GM12872 (cell line): ENCODE data around the gene ELOB.

Experiments used
- CTCF ChIP-seq: IDR thresholded peaks from 3 replicates; pipeline ENCODE4 v1.5.1; 2011; ENCODE audit warnings: low read depth, mild to moderate bottlenecking, low read length, moderate library complexity; ENCODE audit not compliant: insufficient read depth

The ELOB gene

GRCh38 chr16:2777231-2777902 lies at the start of gene ELOB:
TSS of gene ELOB (minus strand) at chr16:2777280. CDS start at chr16:2777239, 41 bp downstream.
- TF ChIP-seq CTCF: no peak

- TF ChIP-seq CTCF: no peak
These were observed 48.8 kb upstream of the ELOB start for GRCh38 chr16:2825906-2826305.

DNA sequence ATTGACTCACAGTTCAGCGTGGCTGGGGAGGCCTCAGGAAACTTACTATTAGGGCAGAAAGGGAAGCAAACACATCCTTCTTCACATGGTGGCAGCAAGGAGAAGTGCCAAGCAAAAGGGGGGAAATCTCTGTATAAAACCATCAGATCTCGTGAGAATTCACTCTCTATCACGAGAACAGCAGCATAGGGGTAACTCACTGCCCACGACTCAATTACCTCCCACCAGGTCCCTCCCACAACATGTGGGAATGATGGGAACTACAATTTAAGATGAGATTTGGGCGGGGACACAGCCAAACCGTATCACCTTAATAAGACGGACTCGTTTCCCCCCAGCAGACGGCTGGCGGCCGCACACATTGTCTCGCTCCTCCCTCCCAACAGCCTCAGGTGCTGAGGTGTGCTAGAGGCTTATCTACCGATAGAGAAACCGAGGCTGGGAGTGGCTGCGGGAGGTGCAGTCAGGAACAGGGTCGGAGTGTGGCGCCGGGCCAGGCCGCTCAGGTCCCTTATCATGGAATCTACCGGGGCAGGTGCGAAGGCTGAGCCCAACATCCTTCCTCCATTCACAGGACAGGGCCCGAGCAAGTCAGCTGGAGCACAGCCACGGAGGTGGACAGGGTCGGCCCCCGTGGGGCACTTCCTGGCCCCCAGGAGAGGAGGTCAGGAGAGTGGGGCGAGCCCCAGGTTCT lies 48.1 kb upstream of the ELOB start:
- no peak for TF ChIP-seq CTCF

GRCh38 chr16:2824626-2825025 lies 47.5 kb upstream of the ELOB start:
- no peak for TF ChIP-seq CTCF

DNA sequence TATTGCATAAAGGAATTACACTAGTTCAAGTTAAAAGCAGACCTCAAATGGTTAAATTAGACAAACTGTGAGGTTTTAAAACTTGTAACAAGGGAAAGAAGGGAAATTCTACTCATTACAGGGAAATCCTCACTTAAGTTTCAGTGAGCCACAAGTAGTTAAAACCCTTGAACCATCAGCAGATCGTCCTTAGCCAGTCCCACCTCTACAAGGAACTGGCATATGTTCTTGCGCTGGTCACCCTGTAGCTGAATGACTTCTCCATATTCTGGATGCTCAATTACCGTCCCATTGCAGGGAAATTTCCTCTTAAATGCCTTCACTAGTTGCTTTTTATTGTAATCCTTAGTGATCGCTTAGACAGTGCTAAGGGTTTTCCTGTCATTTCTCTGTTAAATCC lies 45.4 kb upstream of the ELOB start:
- TF ChIP-seq CTCF: no peak

DNA sequence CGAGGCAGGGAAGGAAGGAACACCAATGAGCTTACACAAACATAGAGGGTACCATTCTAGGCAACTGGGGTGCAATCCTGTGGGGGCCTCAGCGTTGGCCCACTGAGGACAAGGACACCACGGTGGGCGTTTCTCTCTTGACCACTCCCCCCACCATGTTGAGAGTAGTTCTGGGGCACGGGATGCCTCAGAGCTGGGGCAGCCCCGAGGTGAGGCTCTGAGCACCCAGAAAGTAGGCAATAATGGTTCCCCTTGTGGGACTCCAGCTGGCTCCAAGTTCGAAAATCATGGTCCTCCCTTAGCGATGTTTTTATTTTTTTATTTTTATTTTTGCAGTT lies 45.0 kb upstream of the ELOB start:
- TF ChIP-seq CTCF: no peak

- no peak for TF ChIP-seq CTCF
These were observed 44.5 kb upstream of the ELOB start for GRCh38 chr16:2821487-2822157.
